ENCODE results near the gene TMEM165. TPM values are rescaled to one million over a fixed set of nuclear protein-coding genes. Genes with fewer than 3 reads are reported as not detected.
"Not testable (repeated sequence)": the region's sequence is repeated elsewhere in the genome, so short reads cannot be mapped to it uniquely, and the experiment has no call there.

TMEM165 gene
- total RNA-seq, 1 donor from 2014 or later = 141 TPM

- Histone ChIP-seq H3K4me1 (peaks cover 18% of the 10 kb centered on the region), H3K9me3 (no peaks in the 10 kb centered on the region), H3K27ac (no peak overlapping the region), H3K4me3 (no peak overlapping the region), H3K27me3 (no peaks in the 10 kb centered on the region), H3K36me3 (no peaks in the 10 kb centered on the region)
- peak; percentile 49 for ATAC-seq
- no peak for DNase-seq
- intact Hi-C loops (cut with DNase I) = no loop called here
- TF ChIP-seq CTCF (IDR thresholded peaks at IDR 0.05) = no peak
Observed at GRCh38 chr4:55351824-55352223, 43.9 kb upstream of the TMEM165 start.

- intact Hi-C loops (cut with DNase I) = no loop called here
- Histone ChIP-seq H3K36me3 (no peaks in the 10 kb centered on the region), H3K27me3 (no peaks in the 10 kb centered on the region), H3K27ac (no peak overlapping the region), H3K4me3 (no peak overlapping the region), H3K4me1 (peaks cover 14% of the 10 kb centered on the region), H3K9me3 (no peaks in the 10 kb centered on the region)
- DNase-seq (no peak), ATAC-seq (no peak)
- no peak for TF ChIP-seq CTCF (IDR thresholded peaks at IDR 0.05)
Observed at GRCh38 chr4:55352726-55353125, 43.0 kb upstream of the TMEM165 start.

GRCh38 chr4:55353228-55353747 is 42.5 kb upstream of the TMEM165 start:
- H3K4me1 ChIP-seq = peaks cover 11% of the 10 kb centered on the region
- DNase-seq; H3K9me3 ChIP-seq; H3K27me3 ChIP-seq; ATAC-seq; H3K27ac ChIP-seq; H3K4me3 ChIP-seq; H3K36me3 ChIP-seq; intact Hi-C loops (cut with DNase I): not testable (repeated sequence)

- Histone ChIP-seq H3K36me3 (no peaks in the 10 kb centered on the region), H3K27ac (no peak overlapping the region), H3K27me3 (no peaks in the 10 kb centered on the region), H3K9me3 (no peaks in the 10 kb centered on the region), H3K4me3 (no peak overlapping the region), H3K4me1 (peaks cover 19% of the 10 kb centered on the region)
- DNase-seq = no peak
- ATAC-seq = no peak
- no peak for TF ChIP-seq CTCF (IDR thresholded peaks at IDR 0.05)
- intact Hi-C loops (cut with DNase I) = no loop called here
Observed at GRCh38 chr4:55354648-55355047, 41.1 kb upstream of the TMEM165 start.

GRCh38 chr4:55355555-55355954 is 40.2 kb upstream of the TMEM165 start:
- Histone ChIP-seq H3K4me3 (no peak overlapping the region), H3K4me1 (peaks cover 19% of the 10 kb centered on the region), H3K27me3 (no peaks in the 10 kb centered on the region), H3K27ac (no peak overlapping the region), H3K36me3 (no peaks in the 10 kb centered on the region), H3K9me3 (no peaks in the 10 kb centered on the region)
- no peak for DNase-seq
- ATAC-seq = no peak
- intact Hi-C loops (cut with DNase I) = no loop called here
- TF ChIP-seq CTCF (IDR thresholded peaks at IDR 0.05) = no peak

- Histone ChIP-seq H3K9me3 (no peaks in the 10 kb centered on the region), H3K36me3 (no peaks in the 10 kb centered on the region), H3K27ac (peak overlapping the region; percentile 13), H3K4me1 (peaks cover 19% of the 10 kb centered on the region), H3K4me3 (no peak overlapping the region), H3K27me3 (no peaks in the 10 kb centered on the region)
- ATAC-seq (peak; percentile 90), DNase-seq (no peak)
- no peak for TF ChIP-seq CTCF (IDR thresholded peaks at IDR 0.05)
- intact Hi-C loops (cut with DNase I) = no loop called here
Observed at GRCh38 chr4:55356991-55357461, 38.7 kb upstream of the TMEM165 start.
